CMK (cell line): ENCODE measurements around the gene ZFYVE21.

ENCODE experiments used
- DNase-seq: peaks from one replicate; pipeline ENCODE4 v3.0.0-alpha.2; 2010; ENCODE audit warnings: low read depth

ZFYVE21 gene

GRCh38 chr14:103692159-103692558 is 23.5 kb upstream of the ZFYVE21 start:
- no peak for DNase-seq

GRCh38 chr14:103692871-103693270 is 22.7 kb upstream of the ZFYVE21 start:
- no peak for DNase-seq

GRCh38 chr14:103693515-103693914 is 22.1 kb upstream of the ZFYVE21 start:
- DNase-seq: no peak

DNA sequence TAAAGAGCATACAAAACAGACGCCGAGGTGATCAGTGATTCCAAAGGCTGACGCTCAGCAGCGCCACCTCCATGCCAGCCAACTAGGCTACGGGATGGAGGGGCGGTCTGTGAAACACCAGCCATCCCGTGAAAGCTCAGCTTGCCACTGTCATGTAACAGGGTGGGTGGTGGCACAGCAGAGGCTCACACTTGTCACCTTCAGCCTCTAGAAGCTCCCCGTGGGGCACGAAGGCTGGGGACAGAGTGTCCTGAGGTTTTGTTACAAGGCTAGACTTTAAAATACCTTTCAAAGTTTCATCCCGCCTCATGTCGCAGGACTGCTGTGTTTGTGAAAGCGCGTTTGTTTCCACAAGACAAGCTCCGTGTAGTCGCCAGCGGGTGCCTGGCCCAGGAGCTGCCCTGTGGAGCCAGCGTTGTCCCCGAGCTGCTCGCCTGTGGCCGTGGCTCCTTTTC is 21.0 kb upstream of the ZFYVE21 start:
- DNase-seq: no peak

- no peak for DNase-seq
Observed at GRCh38 chr14:103695296-103696069, 20.1 kb upstream of the ZFYVE21 start.

DNA sequence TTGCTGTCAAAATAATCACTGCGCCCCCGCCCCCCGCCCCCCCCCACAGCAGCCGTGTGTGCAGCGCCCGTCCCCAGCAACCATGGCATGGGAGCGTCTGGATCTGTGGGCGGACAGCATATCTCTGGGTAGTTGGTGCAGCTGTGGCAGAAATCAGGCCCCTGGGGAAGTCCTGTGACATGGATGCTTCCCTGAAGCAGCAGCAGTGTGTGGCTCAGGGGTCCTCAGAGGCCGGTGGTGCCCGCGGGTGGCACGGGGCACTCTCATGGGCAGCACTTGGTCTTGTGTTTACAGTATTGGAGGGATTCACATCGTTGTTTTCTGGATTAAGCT is 19.6 kb upstream of the ZFYVE21 start:
- no peak for DNase-seq

DNA sequence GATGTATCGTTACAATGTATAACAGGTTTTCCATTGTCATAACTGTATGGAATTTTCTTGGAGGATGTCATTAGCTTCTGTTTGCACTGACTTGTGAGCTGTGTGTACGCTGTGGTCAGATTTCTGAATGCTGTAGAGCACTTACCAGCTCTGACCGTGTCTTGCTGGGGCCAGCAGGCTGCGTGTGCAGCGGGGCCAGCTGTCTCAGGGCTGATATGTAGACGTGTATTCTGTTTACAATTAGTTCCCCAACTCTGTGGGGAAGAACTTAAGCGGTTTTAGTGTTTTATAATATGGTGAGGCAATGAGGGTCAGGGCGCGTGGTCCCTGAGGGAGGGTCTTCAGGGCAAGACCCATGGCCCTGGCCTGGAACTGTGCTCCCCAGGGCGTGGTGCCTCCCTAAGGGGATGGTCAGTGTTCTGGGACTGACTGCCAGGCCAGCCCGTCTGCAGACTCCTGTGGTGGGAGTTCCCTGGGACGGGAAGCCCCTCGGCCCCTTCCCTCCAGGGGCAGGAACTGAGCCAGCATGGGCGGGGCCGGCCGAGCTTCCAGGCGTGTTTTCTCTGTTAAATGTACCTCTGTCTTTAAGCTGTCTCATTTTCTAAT is 19.0 kb upstream of the ZFYVE21 start:
- no peak for DNase-seq

- no peak for DNase-seq
Observed at GRCh38 chr14:103697206-103697602, 18.4 kb upstream of the ZFYVE21 start.

- DNase-seq: no peak
Observed at GRCh38 chr14:103697603-103698379, 17.8 kb upstream of the ZFYVE21 start.

- DNase-seq: no peak
Observed at GRCh38 chr14:103698380-103699260, 17.0 kb upstream of the ZFYVE21 start.

DNA sequence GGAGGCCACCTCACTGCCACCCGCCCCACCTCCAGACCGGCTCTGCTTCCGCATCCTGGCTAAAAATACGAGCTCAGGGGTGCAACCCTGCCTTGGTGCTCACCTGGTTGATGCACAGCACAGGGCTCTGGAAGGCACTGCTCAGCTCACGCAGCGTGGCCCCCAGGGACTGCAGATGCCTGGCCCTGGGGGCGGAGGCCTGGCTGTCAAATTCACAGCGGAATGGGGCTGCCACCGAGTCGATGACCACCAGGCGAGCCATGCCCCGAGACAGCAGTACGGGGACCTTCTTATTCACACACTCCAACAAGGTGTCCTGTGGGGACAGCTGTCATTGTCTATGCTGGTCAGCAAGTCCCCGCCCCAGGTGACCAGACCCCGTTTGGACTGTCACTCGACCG is 16.3 kb upstream of the ZFYVE21 start:
- DNase-seq: no peak

DNA sequence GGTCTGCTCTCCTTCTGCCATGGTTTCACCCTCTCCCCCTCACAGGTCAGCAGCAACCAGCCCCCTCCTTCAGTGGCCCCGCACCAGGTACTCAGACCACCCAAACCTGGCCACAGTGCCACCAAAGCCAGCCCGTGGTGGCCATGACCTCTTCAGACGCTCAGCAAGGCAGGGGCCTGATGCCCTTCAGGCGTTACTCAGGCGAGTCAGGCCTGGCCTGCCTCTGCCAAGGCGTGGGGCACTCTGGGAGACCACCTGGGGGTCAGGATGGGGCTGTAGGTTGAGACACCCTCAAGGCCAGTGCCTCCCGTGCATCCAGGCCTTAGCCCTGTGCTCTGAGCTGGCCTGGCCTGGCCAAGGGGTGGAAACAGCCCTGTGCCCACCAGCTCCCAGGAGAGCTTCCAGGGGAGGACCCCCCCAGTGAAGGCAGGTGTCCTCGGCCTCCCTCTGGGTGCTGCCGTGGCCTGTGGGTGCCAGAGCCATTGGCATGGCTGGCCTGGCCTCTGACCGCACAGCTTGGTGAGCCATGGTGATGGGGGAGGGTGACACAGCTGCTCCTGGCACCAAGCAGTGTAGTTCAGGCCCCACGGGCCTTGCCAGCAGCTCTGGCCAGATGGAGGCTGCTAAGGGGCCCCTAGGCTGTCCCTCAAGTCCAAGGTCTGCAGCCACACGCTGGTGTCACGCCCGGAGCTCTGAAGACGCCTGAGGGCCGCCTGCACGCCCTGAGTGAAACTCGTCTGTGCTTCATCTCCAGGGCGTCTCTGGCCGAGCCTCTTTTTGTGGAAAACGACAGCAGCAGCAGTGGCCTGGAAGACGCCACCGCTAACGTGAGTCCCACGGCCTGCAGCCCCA is 15.5 kb upstream of the ZFYVE21 start:
- no peak for DNase-seq

DNA sequence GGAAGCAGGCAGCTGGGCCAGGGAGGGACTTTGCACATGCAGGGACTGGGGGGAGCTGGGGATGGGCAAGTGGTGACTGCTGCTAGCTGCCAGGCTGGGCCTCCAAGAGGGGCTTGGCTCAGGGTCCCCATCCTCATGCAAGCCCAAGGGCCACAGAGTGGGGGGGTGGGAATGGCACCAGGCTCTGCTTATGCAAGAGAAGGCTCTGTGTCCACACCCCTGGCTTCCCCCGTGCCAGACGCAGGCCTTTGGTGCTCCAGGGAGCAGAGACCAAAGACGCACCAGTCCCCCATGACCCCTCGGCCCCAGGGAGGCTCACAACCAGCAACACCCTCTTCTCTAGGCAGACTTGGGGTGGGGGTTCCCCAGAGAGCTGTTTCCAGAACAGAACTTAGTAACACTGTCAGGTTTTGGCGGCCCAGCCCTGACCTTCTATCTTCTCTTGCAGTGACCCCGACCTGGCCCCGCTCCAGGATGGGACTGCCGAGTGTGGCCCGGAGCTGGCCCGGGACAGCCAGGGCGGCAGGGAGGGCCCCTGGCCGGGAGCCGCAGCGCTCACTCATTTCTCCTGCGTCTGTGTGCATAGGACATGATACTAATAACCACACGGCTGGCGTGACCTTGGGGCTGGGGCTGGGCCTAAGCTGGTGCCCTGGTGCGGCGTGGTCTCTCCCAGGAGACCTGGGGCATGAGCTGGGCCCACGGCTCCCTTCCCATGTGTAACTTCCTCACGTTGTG is 14.7 kb upstream of the ZFYVE21 start:
- DNase-seq: no peak

DNA sequence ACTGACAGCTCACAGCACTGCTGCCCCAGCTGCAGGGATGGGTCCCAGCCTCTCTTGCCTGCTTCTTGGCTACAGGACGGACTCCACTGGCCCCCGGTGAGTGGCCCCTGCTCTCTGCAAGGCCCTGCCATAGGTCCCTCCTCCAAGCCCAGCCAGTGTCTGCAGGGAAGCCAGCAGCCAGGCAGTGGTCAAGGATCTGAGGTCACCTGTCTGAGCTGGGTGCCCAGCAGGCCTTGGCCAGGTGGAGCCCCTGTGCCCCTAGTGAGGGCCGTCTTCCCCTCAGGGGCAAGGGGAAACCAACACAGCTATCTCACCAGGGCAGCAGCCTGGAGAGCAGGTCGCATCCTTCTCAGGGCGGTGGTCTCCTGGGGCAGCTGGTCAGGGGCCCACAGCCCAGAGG is 13.5 kb upstream of the ZFYVE21 start:
- DNase-seq: no peak

GRCh38 chr14:103702497-103703432 is 12.8 kb upstream of the ZFYVE21 start:
- DNase-seq: no peak

- DNase-seq: no peak
Observed at GRCh38 chr14:103703433-103704385, 11.9 kb upstream of the ZFYVE21 start.

GRCh38 chr14:103704708-103705107 is 10.9 kb upstream of the ZFYVE21 start:
- no peak for DNase-seq

DNA sequence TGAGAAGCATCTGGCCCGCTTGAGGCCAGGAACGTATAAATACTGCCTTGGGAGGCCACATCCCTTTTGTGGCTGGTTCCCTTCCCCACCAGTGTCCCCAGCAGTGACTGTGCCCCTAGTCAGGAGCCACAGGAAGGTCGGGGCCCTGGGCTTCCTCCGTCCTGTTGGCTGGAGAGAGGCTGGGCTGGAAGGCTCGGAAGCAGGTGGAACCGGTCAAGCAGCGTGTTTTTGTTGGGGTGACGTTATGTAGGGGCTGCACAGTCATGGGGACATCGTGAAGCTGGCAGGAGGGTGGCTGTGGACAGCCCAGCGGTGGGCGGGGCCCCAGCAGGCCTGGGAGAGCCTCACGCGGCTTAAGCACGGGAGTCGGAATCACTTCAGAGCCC is 10.5 kb upstream of the ZFYVE21 start:
- DNase-seq: peak; percentile 35
